Breast epithelium (tissue), 4 donors: ENCODE data around the gene ARL5C. TPM values are rescaled to one million over a fixed set of nuclear protein-coding genes. Genes with fewer than 3 reads are reported as not detected.
A peak's percentile ranks its signal among the peaks of the same experiment; 100 is the strongest.

Experiments
- DNase-seq, 2 donors: peaks; one replicate each; pipeline ENCODE4 v3.0.0-alpha.2; 2019; ENCODE audit warnings: low spot score in 2 of 2
- H3K27ac ChIP-seq, 2 donors: fragments of 200-600 bp; sonication (generic) in 1 of 2; one replicate each; pipeline ENCODE4 v1.5.1; 2016 to 2019; ENCODE audit warnings: mild to moderate bottlenecking in 1 of 2
- H3K27me3 ChIP-seq, 2 donors: fragments of 200-600 bp; sonication (generic) in 1 of 2; one replicate each; pipeline versions ENCODE4 v1.5.1 to v1.6.0; 2017 to 2019; ENCODE audit warnings: control low read depth in 1 of 2, mild to moderate bottlenecking in 1 of 2
- H3K36me3 ChIP-seq: fragments of 200-600 bp; one replicate; pipeline ENCODE4 v1.5.1; 2019
- H3K4me1 ChIP-seq, 2 donors: fragments of 200-600 bp; sonication (generic); one replicate each; pipeline ENCODE4 v1.5.1; 2016 to 2019; ENCODE audit warnings: control low read depth in 1 of 2
- H3K4me3 ChIP-seq, 3 donors: fragments of 200-600 bp; sonication (generic); 1 replicate in 2 of 3; 2 replicates in 1 of 3; pipeline ENCODE4 v1.5.1; 2016 to 2019; ENCODE audit warnings: mild to moderate bottlenecking in 3 of 3, moderate library complexity in 2 of 3
- H3K9me3 ChIP-seq, 2 donors: fragments of 200-600 bp; sonication (generic) in 1 of 2; one replicate each; pipeline ENCODE4 v1.5.1; 2016 to 2019; ENCODE audit warnings: control low read depth in 1 of 2
- CTCF ChIP-seq, 3 donors: fragments of 450-650 bp; IDR thresholded peaks; one replicate each; pipeline ENCODE4 v1.5.1; 2016 to 2017; ENCODE audit warnings: antibody characterized with exemption in 3 of 3, mild to moderate bottlenecking in 3 of 3, moderate library complexity in 3 of 3
- POLR2A ChIP-seq: fragments of 450-650 bp; IDR thresholded peaks from one replicate; pipeline ENCODE4 v1.6.1; 2016; ENCODE audit warnings: antibody characterized with exemption, mild to moderate bottlenecking, moderate library complexity
- POLR2AphosphoS5 ChIP-seq, 3 donors: sonication (generic); formaldehyde crosslinking; IDR thresholded peaks; one replicate each; pipeline ENCODE4 v1.6.1; 2017; ENCODE audit warnings: antibody characterized with exemption in 3 of 3
- intact Hi-C: fragments of 100-400 bp; cut with DNase I; formaldehyde crosslinking; loops from one replicate; pipeline ENCODE4 v1.15.1; 2023; ENCODE audit warnings: low total_unique reads
- total RNA-seq, 3 donors: library from RNA; depleted of rRNA; stranded (reverse); fragments of >200 nt; gene quantifications; one replicate each; pipeline ENCODE4 v1.1.0, GENCODE V29; 2016

The ARL5C gene
- total RNA-seq, 3 donors from 2014 or later, result not detected

- no peaks in the 10 kb centered on the region for H3K9me3 ChIP-seq
- DNase-seq, result no peak
- TF ChIP-seq POLR2AphosphoS5 (IDR thresholded peaks at IDR 0.05), result no peak
- no peak for TF ChIP-seq POLR2A
- no peak for TF ChIP-seq CTCF (IDR thresholded peaks at IDR 0.05)
- no peaks in the 10 kb centered on the region for H3K27me3 ChIP-seq
- H3K4me1 ChIP-seq, result no peaks in the 10 kb centered on the region
- peaks cover 3% of the 10 kb centered on the region for H3K36me3 ChIP-seq
- H3K27ac ChIP-seq, result no peak overlapping the region
- no peak overlapping the region for H3K4me3 ChIP-seq
- intact Hi-C loops, result no loop called here
Measured at GRCh38 chr17:39178536-39178935, 12.6 kb upstream of the ARL5C start.

GRCh38 chr17:39177256-39177655 lies 11.3 kb upstream of the ARL5C start:
- Histone ChIP-seq H3K4me3 (no peak overlapping the region), H3K27ac (no peak overlapping the region), H3K27me3 (no peaks in the 10 kb centered on the region), H3K36me3 (no peaks in the 10 kb centered on the region), H3K4me1 (no peaks in the 10 kb centered on the region), H3K9me3 (no peaks in the 10 kb centered on the region)
- no peak for DNase-seq
- intact Hi-C loops, result no loop called here
- no peak for TF ChIP-seq POLR2A
- TF ChIP-seq POLR2AphosphoS5 (IDR thresholded peaks at IDR 0.05), result no peak
- TF ChIP-seq CTCF (IDR thresholded peaks at IDR 0.05), result no peak

DNA sequence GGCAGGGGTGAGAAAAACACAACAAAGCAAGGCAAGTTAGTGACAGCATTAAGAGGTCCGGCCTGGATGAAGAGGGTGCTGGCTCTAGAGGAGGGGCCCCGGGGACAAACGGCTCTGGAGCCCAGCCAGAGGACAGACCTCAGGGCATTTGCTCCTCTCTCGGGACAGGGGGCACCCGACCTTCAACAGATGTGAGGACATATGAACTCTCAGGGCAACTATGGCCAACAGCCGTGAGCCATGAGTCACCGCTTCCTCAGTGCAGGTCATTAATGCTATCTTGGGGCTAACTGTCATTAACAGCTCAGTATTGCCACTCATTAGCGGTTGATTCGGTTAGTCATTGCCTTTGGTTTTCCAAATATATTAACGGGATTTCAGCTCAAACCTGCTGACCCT lies 9.7 kb upstream of the ARL5C start:
- intact Hi-C loops, result no loop called here
- Histone ChIP-seq H3K4me1 (no peaks in the 10 kb centered on the region), H3K9me3 (no peaks in the 10 kb centered on the region), H3K36me3 (no peaks in the 10 kb centered on the region), H3K27me3 (no peaks in the 10 kb centered on the region), H3K4me3 (no peak overlapping the region), H3K27ac (no peak overlapping the region)
- DNase-seq, result no peak
- TF ChIP-seq POLR2A (no peak), CTCF (IDR thresholded peaks at IDR 0.05) (no peak), POLR2AphosphoS5 (IDR thresholded peaks at IDR 0.05) (no peak)

DNA sequence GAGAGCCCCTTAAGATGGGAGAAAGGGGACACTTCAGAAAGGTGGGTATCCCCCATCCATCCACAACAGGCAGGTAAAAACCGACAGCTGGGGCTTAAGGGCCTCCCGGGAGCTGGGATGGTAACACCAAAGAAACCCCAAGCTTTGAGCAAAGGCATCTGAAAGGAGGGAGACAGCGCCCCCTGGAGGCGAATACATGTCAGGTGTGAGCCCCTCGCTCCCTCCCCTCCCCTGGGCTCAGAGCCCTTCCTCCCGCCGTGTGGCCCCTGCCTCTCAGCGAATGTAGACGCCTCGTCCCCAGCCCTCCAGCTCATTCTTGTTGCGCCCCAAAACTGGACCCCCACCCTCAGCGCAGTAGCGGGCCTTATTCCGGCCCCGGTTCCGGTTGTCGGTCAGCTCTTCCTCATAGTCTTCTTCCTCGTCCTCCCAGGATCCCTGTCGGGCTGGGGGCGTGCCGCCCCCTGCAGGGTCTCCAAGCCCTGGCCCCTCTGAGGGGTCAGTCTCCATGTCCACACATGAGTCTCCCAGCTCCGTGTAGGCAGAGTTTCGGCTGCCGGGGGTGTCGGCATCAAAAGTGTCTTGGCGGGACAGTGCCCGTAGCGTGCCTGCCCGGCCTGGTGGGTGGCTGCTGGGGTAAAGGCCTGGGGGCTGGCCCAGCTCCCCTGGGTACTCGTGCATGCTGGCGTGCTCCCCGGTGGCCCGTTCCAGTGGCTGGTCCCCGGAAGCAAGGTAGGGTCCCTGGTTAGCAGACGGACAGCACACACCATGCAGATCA lies 9.1 kb upstream of the ARL5C start:
- TF ChIP-seq POLR2A, result no peak
- TF ChIP-seq CTCF (IDR thresholded peaks at IDR 0.05), result peak; percentile 55 to 73 (median 56)
- no peaks in the 10 kb centered on the region for H3K36me3 ChIP-seq
- no peaks in the 10 kb centered on the region for H3K4me1 ChIP-seq
- H3K27me3 ChIP-seq, result no peaks in the 10 kb centered on the region
- DNase-seq, result peak in 1 of 2 donors; percentile 71
- no peak overlapping the region for H3K4me3 ChIP-seq
- no peak overlapping the region for H3K27ac ChIP-seq
- no peaks in the 10 kb centered on the region for H3K9me3 ChIP-seq
- intact Hi-C loops, result no loop called here

GRCh38 chr17:39173526-39174274 lies 7.7 kb upstream of the ARL5C start:
- no peak for TF ChIP-seq POLR2A
- no peak for TF ChIP-seq POLR2AphosphoS5 (IDR thresholded peaks at IDR 0.05)
- TF ChIP-seq CTCF (IDR thresholded peaks at IDR 0.05), result no peak
- no peak overlapping the region for H3K27ac ChIP-seq
- H3K4me1 ChIP-seq, result no peaks in the 10 kb centered on the region
- H3K4me3 ChIP-seq, result no peak overlapping the region
- no peaks in the 10 kb centered on the region for H3K9me3 ChIP-seq
- H3K36me3 ChIP-seq, result no peaks in the 10 kb centered on the region
- H3K27me3 ChIP-seq, result no peaks in the 10 kb centered on the region
- intact Hi-C loops, result no loop called here
- DNase-seq, result no peak
